Measurements from ENCODE around the gene LPIN2. TPM values are rescaled to one million over a fixed set of nuclear protein-coding genes. Genes with fewer than 3 reads are reported as not detected.

Gene LPIN2
- total RNA-seq, 6 donors from 2014 or later: 37.7 to 105 (median 57.3) TPM

- peaks cover 54 to 62% (median 58%) of the 10 kb centered on the region in 4 donors for H3K4me1 ChIP-seq
- 10 to 20% methylated on average over 4 of the region's 4 CpGs for WGBS, 2 donors
- peak in 1 of 2 donors; percentile 63 for DNase-seq
- H3K36me3 ChIP-seq: peaks cover 0 to 8% (median 0%) of the 10 kb centered on the region in 4 donors
- peak overlapping the region; percentile 78 to 100 (median 90) for H3K27ac ChIP-seq
- H3K9me3 ChIP-seq: no peaks in the 10 kb centered on the region
- peak in 1 of 2 donors; percentile 25 for ATAC-seq (ENCODE audit: low FRiP score in 2 of 2)
- no peaks in the 10 kb centered on the region for H3K27me3 ChIP-seq
- H3K4me3 ChIP-seq: no peak overlapping the region
- no peak for TF ChIP-seq CTCF (IDR thresholded peaks at IDR 0.05)
- TF ChIP-seq EP300 (IDR thresholded peaks at IDR 0.05): peak in 1 of 4 donors; percentile 91
- TF ChIP-seq POLR2AphosphoS5 (IDR thresholded peaks at IDR 0.05): peak; percentile 46 to 49
These were observed 2.3 kb upstream of the LPIN2 start for GRCh38 chr18:3015204-3015592.

- Histone ChIP-seq H3K27me3 (no peaks in the 10 kb centered on the region), H3K27ac (peak overlapping the region; percentile 78 to 100 (median 90)), H3K9me3 (no peaks in the 10 kb centered on the region), H3K36me3 (peaks cover 0 to 13% (median 0%) of the 10 kb centered on the region in 4 donors), H3K4me3 (peak overlapping the region in 1 of 4 donors; percentile 34), H3K4me1 (peaks cover 59 to 66% (median 64%) of the 10 kb centered on the region in 4 donors)
- DNase-seq (no peak), ATAC-seq (ENCODE audit: low FRiP score in 2 of 2) (no peak)
- whole genome bisulfite sequencing, 2 donors: 22 to 25% methylated on average over 7 of the region's 7 CpGs
- TF ChIP-seq POLR2AphosphoS5 (IDR thresholded peaks at IDR 0.05): no peak
- TF ChIP-seq CTCF (IDR thresholded peaks at IDR 0.05): no peak
- no peak for TF ChIP-seq POLR2A (IDR thresholded peaks at IDR 0.05)
- TF ChIP-seq EP300 (IDR thresholded peaks at IDR 0.05): no peak
These were observed 1.7 kb upstream of the LPIN2 start for GRCh38 chr18:3014503-3015203.

- TF ChIP-seq POLR2AphosphoS5 (IDR thresholded peaks at IDR 0.05): peak in 1 of 2 donors; percentile 65
- TF ChIP-seq CTCF (IDR thresholded peaks at IDR 0.05): no peak
- TF ChIP-seq EP300 (IDR thresholded peaks at IDR 0.05): no peak
- no peak for TF ChIP-seq POLR2A (IDR thresholded peaks at IDR 0.05)
- DNase-seq (peak in 1 of 2 donors; percentile 66), ATAC-seq (ENCODE audit: low FRiP score in 2 of 2) (peak; percentile 1 to 60)
- H3K4me3 ChIP-seq: peak overlapping the region; percentile 66 to 99 (median 90)
- H3K4me1 ChIP-seq: peaks cover 69 to 83% (median 76%) of the 10 kb centered on the region in 4 donors
- H3K27ac ChIP-seq: peak overlapping the region; percentile 94 to 100 (median 98)
- no peaks in the 10 kb centered on the region for H3K27me3 ChIP-seq
- H3K36me3 ChIP-seq: peaks cover 0 to 17% (median 0%) of the 10 kb centered on the region in 4 donors
- WGBS, 2 donors: 2% methylated on average over 24 to 26 of the region's 78 CpGs
- no peaks in the 10 kb centered on the region for H3K9me3 ChIP-seq
These were observed 564 bp downstream of the LPIN2 start for GRCh38 chr18:3012136-3013023.

- Histone ChIP-seq H3K9me3 (no peaks in the 10 kb centered on the region), H3K4me3 (peak overlapping the region in 1 of 4 donors; percentile 91), H3K27me3 (no peaks in the 10 kb centered on the region), H3K4me1 (peaks cover 47 to 62% (median 57%) of the 10 kb centered on the region in 4 donors), H3K36me3 (peaks cover 0 to 26% (median 1%) of the 10 kb centered on the region in 4 donors), H3K27ac (peak overlapping the region in 1 of 4 donors; percentile 25)
- WGBS, 2 donors: 84 to 86% methylated on average over 4 of the region's 4 CpGs
- TF ChIP-seq CTCF (IDR thresholded peaks at IDR 0.05): no peak
- TF ChIP-seq POLR2A (IDR thresholded peaks at IDR 0.05): no peak
- no peak for TF ChIP-seq POLR2AphosphoS5 (IDR thresholded peaks at IDR 0.05)
- TF ChIP-seq EP300 (IDR thresholded peaks at IDR 0.05): no peak
- ATAC-seq (ENCODE audit: low FRiP score in 2 of 2): no peak
- no peak for DNase-seq
These were observed 2.9 kb downstream of the LPIN2 start for GRCh38 chr18:3010086-3010485.
